Heart right ventricle (tissue), 16 donors: ENCODE measurements around the gene CEACAM19. TPM values are rescaled to one million over a fixed set of nuclear protein-coding genes. Genes with fewer than 3 reads are reported as not detected.

Experiments
- ATAC-seq, 8 donors: fragments of 200-7000 bp; cut with Tn5 transposase; one replicate each; pipeline ENCODE4 v1.9.1; 2020; ENCODE audit warnings: mild to moderate bottlenecking in 8 of 8, moderate library complexity in 8 of 8, moderate number of reproducible peaks in 1 of 8
- DNase-seq, 2 donors: peaks; one replicate each; pipeline ENCODE4 v3.0.0-alpha.2; 2020
- H3K27ac ChIP-seq, 10 donors: fragments of 200-600 bp; sonication (generic) in 2 of 10; one replicate each; pipeline versions ENCODE4 v1.5.0 to v1.8.0; 2020 to 2022; ENCODE audit warnings: mild to moderate bottlenecking in 3 of 10
- H3K27me3 ChIP-seq, 7 donors: fragments of 200-600 bp; one replicate each; pipeline ENCODE4 v1.8.0; 2021 to 2022; ENCODE audit warnings: mild to moderate bottlenecking in 2 of 7
- H3K36me3 ChIP-seq, 9 donors: fragments of 200-600 bp; sonication (generic) in 1 of 9; one replicate each; pipeline versions ENCODE4 v1.5.0 to v1.8.0; 2020 to 2022; ENCODE audit warnings: mild to moderate bottlenecking in 2 of 9
- H3K4me1 ChIP-seq, 9 donors: fragments of 200-600 bp; sonication (generic) in 1 of 9; one replicate each; pipeline versions ENCODE4 v1.5.0 to v1.8.0; 2020 to 2022; ENCODE audit warnings: mild to moderate bottlenecking in 4 of 9
- H3K4me3 ChIP-seq, 10 donors: fragments of 200-600 bp; sonication (generic) in 2 of 10; one replicate each; pipeline versions ENCODE4 v1.5.0 to v1.8.0; 2020 to 2022; ENCODE audit warnings: mild to moderate bottlenecking in 7 of 10, moderate library complexity in 2 of 10
- H3K9me3 ChIP-seq, 11 donors: fragments of 200-600 bp in 10 of 11; sonication (generic) in 2 of 11; one replicate each; pipeline versions ENCODE4 v1.5.0 to v1.8.0; 2013 to 2022; ENCODE audit warnings: mild to moderate bottlenecking in 2 of 11, control low read depth in 1 of 11, moderate library complexity in 1 of 11
- CTCF ChIP-seq, 9 donors: fragments of 200-600 bp; sonication (generic) in 2 of 9; IDR thresholded peaks; one replicate each; pipeline versions ENCODE4 v1.5.0 to v1.8.0; 2021 to 2022; ENCODE audit warnings: antibody characterized with exemption in 9 of 9, mild to moderate bottlenecking in 5 of 9, moderate library complexity in 1 of 9
- WGBS, 2 donors: extraction: QIAGEN DNeasy Blood & Tissue Kit; methylation state at CpG; one replicate each; pipeline ENCODE4 v1.1.7; 2013; ENCODE audit warnings: inconsistent platforms in 1 of 2; 5-methylcytosine and 5-hydroxymethylcytosine counted together
- intact Hi-C, 10 donors: fragments of 100-400 bp; cut with DNase I; formaldehyde crosslinking; loops; one replicate each; pipeline versions ENCODE4 v1.11.1 to v1.14.2; 2022
- polyA plus RNA-seq, 2 donors: library from polyadenylated mRNA; stranded (reverse); fragments of 200-250 nt; gene quantifications; one replicate each; pipeline ENCODE4 v1.2.3, GENCODE V29; 2013
- total RNA-seq, 10 donors: library from RNA; stranded (reverse); fragmentation: NEBNext Ultra II Directional in 3 of 10; extraction: Animal tissue kit (Norgen Biotek cat#: 25700) in 3 of 10; gene quantifications; one replicate each; pipeline versions ENCODE4 v1.2.1 to v1.2.4, GENCODE V29; 2021 to 2023
- donor health status: Arrhythmogenic right ventricular cardiomyopathy.
- donor health status: ischemic (EF 13 %, LVEDD 7.1; RV severe dilation, severe dysfunction).
- donor health status: healthy with polysubstance abuse.
- donor health status: DM: no; HTN: yes; CAD: no.
- donor health status: DM: no; HTN: no; CAD: no.
- donor health status: ischemic (EF 25% LVEDD 6.9; RV normal size, moderate dysfunction).
- donor health status: ischemic (EF 25% LVEDD 5.7; RV mildly dilated, moderate dysfunction).
- donor health status: healthy.
- donor health status: DM: yes; HTN: yes; CAD: no.
- donor health status: Ischemic cardiomyopathy.
- donor health status: ischemic (EF 35%, LVEDD 5.7; RV mildly dilated, moderate dysfunction).
- donor health status: nonischemic (EF 11% LVEDD 7.7; RV severe dilation, severe dysfunction).
- donor health status: DM: yes; HTN: yes; CAD: no.
- donor health status: PGD.
- donor health status: ischemic (EF 29% LVEDD 5.4; RV normal size, mild dysfunction).
- donor health status: nonischemic (EF 23%, LVEDD 6.1; RV moderate dilation, normal function).

CEACAM19 gene
- total and polyA plus RNA-seq, 12 donors = 3.3 to 36.8 (median 5.5) TPM

GRCh38 chr19:44644402-44645016, 26.8 kb upstream of the CEACAM19 start:
- ATAC-seq (peak; percentile 6 to 51 (median 24)), DNase-seq (no peak)
- peak overlapping the region; percentile 51 to 95 (median 91) for H3K27ac ChIP-seq
- H3K4me1 ChIP-seq = peaks cover 8 to 62% (median 45%) of the 10 kb centered on the region in 9 donors
- peak overlapping the region; percentile 69 to 96 (median 88) for H3K4me3 ChIP-seq
- H3K36me3 ChIP-seq = peaks cover 0 to 16% (median under 1%) of the 10 kb centered on the region in 9 donors
- H3K9me3 ChIP-seq = no peaks in the 10 kb centered on the region
- TF ChIP-seq CTCF (IDR thresholded peaks at IDR 0.05) = no peak
- WGBS, 2 donors = 11% methylated on average over 13 of the region's 13 CpGs
- intact Hi-C loops = loop anchor here in 4 of 10 donors (5.0 kb wide), 2 partner anchors 37 to 52 kb away; no protein-coding TSS in a partner anchor
- no peaks in the 10 kb centered on the region for H3K27me3 ChIP-seq

- no peak for ATAC-seq
These were observed 25.8 kb upstream of the CEACAM19 start for GRCh38 chr19:44645407-44646048.

GRCh38 chr19:44646049-44646416, 25.2 kb upstream of the CEACAM19 start:
- no peaks in the 10 kb centered on the region for H3K27me3 ChIP-seq
- H3K9me3 ChIP-seq = no peaks in the 10 kb centered on the region
- no peak for DNase-seq
- TF ChIP-seq CTCF (IDR thresholded peaks at IDR 0.05) = no peak
- no peak overlapping the region for H3K4me3 ChIP-seq
- 94 to 96% methylated on average over 3 of the region's 3 CpGs for WGBS, 2 donors
- H3K4me1 ChIP-seq = peaks cover 8 to 58% (median 45%) of the 10 kb centered on the region in 9 donors
- no peak for ATAC-seq
- H3K27ac ChIP-seq = peak overlapping the region in 3 of 10 donors; percentile 0 to 83 (median 76)
- intact Hi-C loops = loop anchor here in 1 of 10 donors (5.0 kb wide), 1 partner anchor 54 kb away; no protein-coding TSS in a partner anchor
- peaks cover 0 to 32% (median 15%) of the 10 kb centered on the region in 9 donors for H3K36me3 ChIP-seq

More at GRCh38 chr19:44645407-44646048, 25.8 kb upstream of the CEACAM19 start:
- Histone ChIP-seq H3K9me3 (no peaks in the 10 kb centered on the region), H3K4me3 (peak overlapping the region in 1 of 10 donors; percentile 7), H3K27me3 (no peaks in the 10 kb centered on the region), H3K4me1 (peaks cover 8 to 62% (median 45%) of the 10 kb centered on the region in 9 donors), H3K36me3 (peaks cover 0 to 27% (median 10%) of the 10 kb centered on the region in 9 donors), H3K27ac (peak overlapping the region in 4 of 10 donors; percentile 0 to 83 (median 40))
- intact Hi-C loops = loop anchor here in 1 of 10 donors (5.0 kb wide), 1 partner anchor 53 kb away; no protein-coding TSS in a partner anchor
- 79 to 88% methylated on average over 8 of the region's 8 CpGs for WGBS, 2 donors
- DNase-seq = no peak
- no peak for TF ChIP-seq CTCF (IDR thresholded peaks at IDR 0.05)

GRCh38 chr19:44647144-44647543, 24.1 kb upstream of the CEACAM19 start:
- peak in 2 of 8 donors; percentile 10 to 27 for ATAC-seq
- Histone ChIP-seq H3K36me3 (peaks cover 0 to 43% (median 19%) of the 10 kb centered on the region in 9 donors), H3K27ac (peak overlapping the region; percentile 24 to 83 (median 72)), H3K27me3 (no peaks in the 10 kb centered on the region), H3K4me1 (peaks cover 8 to 58% (median 45%) of the 10 kb centered on the region in 9 donors), H3K4me3 (peak overlapping the region in 7 of 10 donors; percentile 12 to 39 (median 31)), H3K9me3 (no peaks in the 10 kb centered on the region)
- no peak for TF ChIP-seq CTCF (IDR thresholded peaks at IDR 0.05)
- WGBS, 2 donors = 44 to 62% methylated on average over 31 of the region's 31 CpGs
- peak in 1 of 2 donors; percentile 22 for DNase-seq
- intact Hi-C loops = loop anchor here in 1 of 10 donors (5.0 kb wide), 1 partner anchor 55 kb away; no protein-coding TSS in a partner anchor
